Measurements from ENCODE around the gene PLCG1.

GRCh38 chr20:41101660-41102059, 35.7 kb upstream of the PLCG1 start:
- TF ChIP-seq CTCF (IDR thresholded peaks at IDR 0.05; ENCODE audit: control extremely low read depth in 1 of 3, insufficient read depth in 1 of 3, low read depth in 1 of 3, low read length in 3 of 3) (no peak), BRCA1 (IDR thresholded peaks at IDR 0.05; ENCODE audit: low read depth, low read length) (no peak), POLR2A (IDR thresholded peaks at IDR 0.05; ENCODE audit: control extremely low read depth in 1 of 2, low read depth in 2 of 2, low read length in 2 of 2) (no peak), EP300 (IDR thresholded peaks at IDR 0.05; ENCODE audit: borderline replicate concordance in 1 of 2, low read depth in 2 of 2, low read length in 2 of 2) (no peak), TBP (IDR thresholded peaks at IDR 0.05; ENCODE audit: low read depth, low read length) (no peak), HDAC6 (IDR thresholded peaks at IDR 0.05; ENCODE audit: low read depth, low read length) (no peak), RAD21 (IDR thresholded peaks at IDR 0.05 in 1 of 2, conservative IDR thresholded peaks at IDR 0.05 in 1 of 2; ENCODE audit: low read depth in 2 of 2, low read length in 2 of 2) (no peak)
